Kidney (tissue), 14 donors: ENCODE data around the gene GPC6. TPM values are rescaled to one million over a fixed set of nuclear protein-coding genes. Genes with fewer than 3 reads are reported as not detected.

Experiments
- DNase-seq, 5 donors: peaks; one replicate each; pipeline ENCODE4 v3.0.0-alpha.2; 2013 to 2020
- FAIRE-seq: peaks from 2 replicates; lab custom pipeline; 2012; peaks lifted over from hg19 to GRCh38; lab: Jason Lieb, UNC
- H3K27ac ChIP-seq, 2 donors: one replicate each; pipeline ENCODE4 v1.7.0; 2013; ENCODE audit warnings: low read depth in 2 of 2, low read length in 2 of 2, inconsistent platforms in 1 of 2
- H3K27me3 ChIP-seq: one replicate; pipeline ENCODE4 v1.7.1; 2013; ENCODE audit warnings: low read length, inconsistent platforms; ENCODE audit not compliant: control insufficient read depth, insufficient read depth
- H3K36me3 ChIP-seq, 3 donors: one replicate each; pipeline versions ENCODE4 v1.7.0 to v1.7.1; 2013; ENCODE audit warnings: low read length in 3 of 3, control low read depth in 1 of 3, inconsistent platforms in 1 of 3; ENCODE audit not compliant: insufficient read depth in 3 of 3, control insufficient read depth in 2 of 3
- H3K4me1 ChIP-seq, 3 donors: one replicate each; pipeline versions ENCODE4 v1.7.0 to v1.7.1; 2013; ENCODE audit warnings: low read length in 3 of 3, inconsistent platforms in 1 of 3, low read depth in 1 of 3; ENCODE audit not compliant: control insufficient read depth in 2 of 3, insufficient read depth in 2 of 3
- H3K4me3 ChIP-seq, 3 donors: one replicate each; pipeline versions ENCODE4 v1.7.0 to v1.8.1; 2013; ENCODE audit warnings: low read length in 3 of 3, control low read depth in 1 of 3, inconsistent platforms in 1 of 3
- H3K9ac ChIP-seq, 3 donors: one replicate each; pipeline versions ENCODE4 v1.7.0 to v1.7.1; 2013; ENCODE audit warnings: low read length in 3 of 3, control low read depth in 1 of 3, inconsistent platforms in 1 of 3
- H3K9me3 ChIP-seq, 3 donors: one replicate each; pipeline versions ENCODE4 v1.7.0 to v1.7.1; 2013; ENCODE audit warnings: low read length in 3 of 3, control low read depth in 1 of 3, inconsistent platforms in 1 of 3; ENCODE audit not compliant: control insufficient read depth in 2 of 3, insufficient read depth in 1 of 3
- intact Hi-C: fragments of 100-400 bp; cut with DNase I; formaldehyde crosslinking; loops from one replicate; pipeline ENCODE4 v1.11.1; 2022
- polyA plus RNA-seq: library from polyadenylated mRNA; stranded (reverse); fragments of 350-450 nt; fragmentation: Illumina TruSeq; extraction: RNeasy Lipid Tissue Mini Kit (QIAGEN cat#74804); gene quantifications from one replicate; pipeline ENCODE4 v1.2.3, GENCODE V29; 2014; ENCODE audit warnings: low read depth, low replicate concordance; ENCODE audit not compliant: insufficient read depth
- total RNA-seq: library from RNA; stranded (reverse); fragmentation: NEBNext Ultra II Directional; extraction: Animal tissue kit (Norgen Biotek cat#: 25700); gene quantifications from one replicate; pipeline ENCODE4 v1.2.1, GENCODE V29; 2021
- TF ChIP-seq, protein P1 (sequence below): IDR thresholded peaks from 3 replicates; pipeline ENCODE4 v1.5.1; 2012; ENCODE audit warnings: mild to moderate bottlenecking, moderate library complexity, borderline replicate concordance; ENCODE audit not compliant: insufficient read depth; ENCODE audit errors: extremely low read depth
- donor health status: control.
- donor health status: control.
- donor health status: control.
- donor health status: control.
- donor health status: control.
- donor health status: DM: yes; HTN: yes; CAD: no.
- donor health status: Normal renal cell carcinoma (clear cell type).

GPC6 gene
- total and polyA plus RNA-seq, 2 donors from 2014 or later: 6.2 to 15.5 TPM

- peak in 1 of 5 donors; percentile 6 for DNase-seq
- intact Hi-C loops: no loop called here
Measured at GRCh38 chr13:93872376-93872775, 645.8 kb downstream of the GPC6 start.

GRCh38 chr13:93872786-93873347 lies 646.3 kb downstream of the GPC6 start:
- Histone ChIP-seq H3K4me1 (no peaks in the 10 kb centered on the region), H3K27me3 (no peaks in the 10 kb centered on the region), H3K9me3 (no peaks in the 10 kb centered on the region), H3K4me3 (no peak overlapping the region), H3K36me3 (no peaks in the 10 kb centered on the region), H3K27ac (no peak overlapping the region), H3K9ac (no peak overlapping the region)
- DNase-seq: peak in 1 of 5 donors; percentile 9
- TF ChIP-seq, protein P1, sequence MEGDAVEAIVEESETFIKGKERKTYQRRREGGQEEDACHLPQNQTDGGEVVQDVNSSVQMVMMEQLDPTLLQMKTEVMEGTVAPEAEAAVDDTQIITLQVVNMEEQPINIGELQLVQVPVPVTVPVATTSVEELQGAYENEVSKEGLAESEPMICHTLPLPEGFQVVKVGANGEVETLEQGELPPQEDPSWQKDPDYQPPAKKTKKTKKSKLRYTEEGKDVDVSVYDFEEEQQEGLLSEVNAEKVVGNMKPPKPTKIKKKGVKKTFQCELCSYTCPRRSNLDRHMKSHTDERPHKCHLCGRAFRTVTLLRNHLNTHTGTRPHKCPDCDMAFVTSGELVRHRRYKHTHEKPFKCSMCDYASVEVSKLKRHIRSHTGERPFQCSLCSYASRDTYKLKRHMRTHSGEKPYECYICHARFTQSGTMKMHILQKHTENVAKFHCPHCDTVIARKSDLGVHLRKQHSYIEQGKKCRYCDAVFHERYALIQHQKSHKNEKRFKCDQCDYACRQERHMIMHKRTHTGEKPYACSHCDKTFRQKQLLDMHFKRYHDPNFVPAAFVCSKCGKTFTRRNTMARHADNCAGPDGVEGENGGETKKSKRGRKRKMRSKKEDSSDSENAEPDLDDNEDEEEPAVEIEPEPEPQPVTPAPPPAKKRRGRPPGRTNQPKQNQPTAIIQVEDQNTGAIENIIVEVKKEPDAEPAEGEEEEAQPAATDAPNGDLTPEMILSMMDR: no peak
- intact Hi-C loops: no loop called here
- FAIRE-seq: no peak

More at GRCh38 chr13:93872376-93872775, 645.8 kb downstream of the GPC6 start:
- Histone ChIP-seq H3K9me3 (no peaks in the 10 kb centered on the region), H3K27me3 (no peaks in the 10 kb centered on the region), H3K27ac (no peak overlapping the region), H3K9ac (no peak overlapping the region), H3K4me1 (no peaks in the 10 kb centered on the region), H3K36me3 (no peaks in the 10 kb centered on the region), H3K4me3 (no peak overlapping the region)
- FAIRE-seq: no peak
- TF ChIP-seq, protein P1: no peak

- DNase-seq: no peak
- Histone ChIP-seq H3K27me3 (no peaks in the 10 kb centered on the region), H3K4me3 (no peak overlapping the region), H3K27ac (no peak overlapping the region), H3K9me3 (peaks cover 0 to 6% (median 0%) of the 10 kb centered on the region in 3 donors), H3K4me1 (no peaks in the 10 kb centered on the region), H3K9ac (no peak overlapping the region), H3K36me3 (no peaks in the 10 kb centered on the region)
- intact Hi-C loops: no loop called here
- TF ChIP-seq, protein P1: no peak
- no peak for FAIRE-seq
Measured at GRCh38 chr13:93875547-93875946, 648.9 kb downstream of the GPC6 start.

DNA sequence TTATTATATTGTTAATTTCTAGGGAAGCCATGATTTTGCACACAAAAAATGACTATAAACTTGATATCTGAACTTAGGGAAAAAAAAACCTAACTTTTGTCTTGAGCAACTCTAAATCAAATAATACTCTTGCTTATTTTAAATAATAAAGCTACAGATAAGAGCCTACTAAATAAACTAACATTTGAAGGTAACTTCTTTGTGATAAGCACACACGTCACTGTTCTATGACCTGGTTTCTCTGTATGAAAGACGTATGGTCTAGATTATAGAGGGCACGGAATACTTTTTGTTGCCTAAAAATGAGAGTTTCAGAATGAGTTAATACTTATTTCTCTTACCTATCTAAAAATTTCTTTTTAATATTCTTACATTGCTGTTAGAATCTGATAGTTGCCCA lies 649.6 kb downstream of the GPC6 start:
- DNase-seq (no peak), FAIRE-seq (no peak)
- Histone ChIP-seq H3K9ac (no peak overlapping the region), H3K9me3 (peaks cover 0 to 6% (median 0%) of the 10 kb centered on the region in 3 donors), H3K4me1 (no peaks in the 10 kb centered on the region), H3K36me3 (no peaks in the 10 kb centered on the region), H3K27ac (no peak overlapping the region), H3K27me3 (no peaks in the 10 kb centered on the region), H3K4me3 (no peak overlapping the region)
- intact Hi-C loops: no loop called here
- TF ChIP-seq, protein P1: no peak
